Sigmoid colon (tissue), 4 donors: ENCODE results near the gene NUDT14.

Source experiments
- POLR2A ChIP-seq, 2 donors: fragments of 450-650 bp; IDR thresholded peaks; one replicate each; pipeline ENCODE4 v1.6.1; 2016; ENCODE audit warnings: antibody characterized with exemption in 2 of 2, mild to moderate bottlenecking in 2 of 2, moderate library complexity in 2 of 2
- POLR2AphosphoS5 ChIP-seq, 4 donors: sonication (generic); formaldehyde crosslinking; IDR thresholded peaks; one replicate each; pipeline ENCODE4 v1.6.1; 2017; ENCODE audit warnings: antibody characterized with exemption in 4 of 4
- TF ChIP-seq, protein P1 (sequence below), 4 experiments: fragments of 450-650 bp in 3 of 4; fragments of 200-600 bp in 1 of 4; IDR thresholded peaks; one replicate each; pipeline ENCODE4 v1.5.1; 2016 to 2019; ENCODE audit warnings: antibody characterized with exemption in 4 of 4, mild to moderate bottlenecking in 3 of 4, moderate library complexity in 2 of 4

DNA sequence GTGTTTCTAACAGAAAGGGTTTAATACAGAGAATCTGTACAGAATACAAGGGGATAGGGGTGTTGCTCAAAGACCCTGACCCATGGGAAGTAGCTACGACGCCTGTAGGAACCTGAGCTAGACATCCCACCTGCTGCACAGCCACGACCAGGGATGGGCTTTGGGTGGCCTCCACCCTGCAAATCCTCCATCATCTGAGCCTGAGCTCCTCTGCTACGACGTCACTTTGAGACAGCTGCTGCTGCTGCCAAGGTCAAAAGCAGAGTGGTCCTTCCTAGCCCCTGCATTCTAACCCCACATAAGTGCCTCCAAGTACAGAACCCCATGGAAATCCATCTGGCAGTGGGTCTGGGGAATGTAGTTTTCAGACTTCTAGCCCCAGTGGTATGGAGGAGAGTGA is 56.3 kb downstream of the NUDT14 start:
- TF ChIP-seq POLR2AphosphoS5 (IDR thresholded peaks at IDR 0.05): no peak
- TF ChIP-seq, protein P1, sequence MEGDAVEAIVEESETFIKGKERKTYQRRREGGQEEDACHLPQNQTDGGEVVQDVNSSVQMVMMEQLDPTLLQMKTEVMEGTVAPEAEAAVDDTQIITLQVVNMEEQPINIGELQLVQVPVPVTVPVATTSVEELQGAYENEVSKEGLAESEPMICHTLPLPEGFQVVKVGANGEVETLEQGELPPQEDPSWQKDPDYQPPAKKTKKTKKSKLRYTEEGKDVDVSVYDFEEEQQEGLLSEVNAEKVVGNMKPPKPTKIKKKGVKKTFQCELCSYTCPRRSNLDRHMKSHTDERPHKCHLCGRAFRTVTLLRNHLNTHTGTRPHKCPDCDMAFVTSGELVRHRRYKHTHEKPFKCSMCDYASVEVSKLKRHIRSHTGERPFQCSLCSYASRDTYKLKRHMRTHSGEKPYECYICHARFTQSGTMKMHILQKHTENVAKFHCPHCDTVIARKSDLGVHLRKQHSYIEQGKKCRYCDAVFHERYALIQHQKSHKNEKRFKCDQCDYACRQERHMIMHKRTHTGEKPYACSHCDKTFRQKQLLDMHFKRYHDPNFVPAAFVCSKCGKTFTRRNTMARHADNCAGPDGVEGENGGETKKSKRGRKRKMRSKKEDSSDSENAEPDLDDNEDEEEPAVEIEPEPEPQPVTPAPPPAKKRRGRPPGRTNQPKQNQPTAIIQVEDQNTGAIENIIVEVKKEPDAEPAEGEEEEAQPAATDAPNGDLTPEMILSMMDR (IDR thresholded peaks at IDR 0.05): no peak
- TF ChIP-seq POLR2A (IDR thresholded peaks at IDR 0.05): no peak
